Right lobe of liver (tissue), 6 donors: ENCODE data around the gene ANXA3. TPM values are rescaled to one million over a fixed set of nuclear protein-coding genes. Genes with fewer than 3 reads are reported as not detected.
A peak's percentile ranks its signal among the peaks of the same experiment; 100 is the strongest.

Source experiments
- ATAC-seq, 4 donors: fragments of 200-7000 bp; cut with Tn5 transposase; one replicate each; pipeline ENCODE4 v1.9.1; 2020; ENCODE audit warnings: mild to moderate bottlenecking in 4 of 4, moderate library complexity in 4 of 4
- DNase-seq, 3 donors: peaks; one replicate each; pipeline ENCODE4 v3.0.0-alpha.2; 2020
- H3K27ac ChIP-seq, 3 donors: fragments of 200-600 bp; one replicate each; pipeline ENCODE4 v1.8.0; 2022
- H3K27me3 ChIP-seq, 2 donors: fragments of 200-600 bp; one replicate each; pipeline ENCODE4 v1.8.0; 2022
- H3K36me3 ChIP-seq, 4 donors: fragments of 200-600 bp; sonication (generic) in 1 of 4; one replicate each; pipeline versions ENCODE4 v1.5.1 to v1.8.0; 2017 to 2022; ENCODE audit warnings: control low read depth in 1 of 4
- H3K4me1 ChIP-seq, 4 donors: fragments of 200-600 bp; sonication (generic) in 1 of 4; one replicate each; pipeline versions ENCODE4 v1.5.1 to v1.8.0; 2017 to 2022; ENCODE audit warnings: control low read depth in 1 of 4
- H3K4me3 ChIP-seq, 3 donors: fragments of 200-600 bp; one replicate each; pipeline ENCODE4 v1.8.0; 2022
- H3K9me3 ChIP-seq, 4 donors: fragments of 200-600 bp; sonication (generic) in 1 of 4; one replicate each; pipeline versions ENCODE4 v1.5.1 to v1.8.0; 2017 to 2022; ENCODE audit warnings: control low read depth in 1 of 4
- POLR2A ChIP-seq: fragments of 450-650 bp; IDR thresholded peaks from one replicate; pipeline ENCODE4 v1.6.1; 2017; ENCODE audit warnings: antibody characterized with exemption, mild to moderate bottlenecking
- WGBS: methylation state at CpG from one replicate; pipeline ENCODE4 v1.1.6; 2018; ENCODE audit warnings: low coverage, low lambda C conversion rate; ENCODE audit not compliant: insufficient coverage; ENCODE audit errors: missing lambda C conversion rate; 5-methylcytosine and 5-hydroxymethylcytosine counted together
- intact Hi-C, 2 donors: fragments of 100-400 bp; cut with DNase I; formaldehyde crosslinking; loops; one replicate each; pipeline versions ENCODE4 v1.11.2 to v1.14.1; 2022
- total RNA-seq, 6 experiments: library from RNA; depleted of rRNA in 2 of 6; stranded (reverse); fragments of >200 nt in 2 of 6; fragmentation: NEBNext Ultra II Directional in 3 of 6; extraction: Animal tissue kit (Norgen Biotek cat#: 25700) in 3 of 6; gene quantifications; one replicate each; pipeline versions ENCODE4 v1.1.0 to v1.2.4, GENCODE V29; 2016 to 2023
- TF ChIP-seq, protein P1 (sequence below), 4 donors: fragments of 200-600 bp in 3 of 4; fragments of 450-650 bp in 1 of 4; IDR thresholded peaks; one replicate each; pipeline versions ENCODE4 v1.5.1 to v1.8.0; 2016 to 2022; ENCODE audit warnings: antibody characterized with exemption in 4 of 4, mild to moderate bottlenecking in 2 of 4
- donor health status: DM: no; HTN: yes; CAD: no.
- donor health status: DM: no; HTN: no; CAD: no.
- donor health status: DM: no; HTN: no; CAD: no.
- donor health status: DM: no; HTN: yes; CAD: no.
- donor health status: DM: no; HTN: yes; CAD: no.

Gene ANXA3
- total RNA-seq, 6 experiments from 2014 or later: 0.95 to 3.4 (median 2.0) TPM

DNA sequence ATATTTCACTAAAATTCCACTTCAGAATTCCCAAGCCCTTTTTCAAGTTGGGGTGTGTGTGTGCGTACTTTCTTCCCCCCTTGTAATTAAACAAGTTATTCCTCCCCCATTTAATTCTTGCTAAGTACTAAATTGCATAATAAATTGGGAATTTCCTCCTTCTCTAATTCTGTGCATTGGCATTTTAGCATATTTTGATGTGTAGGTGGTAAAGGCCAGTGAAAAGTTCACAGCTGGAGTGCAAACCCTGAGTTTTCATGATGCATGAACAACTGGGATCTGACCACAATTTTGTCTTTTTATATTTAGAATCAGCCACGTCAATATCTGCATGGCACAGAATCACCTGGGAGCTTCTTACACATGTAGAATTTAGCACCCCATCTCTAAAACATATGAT, 18.5 kb downstream of the ANXA3 start:
- Histone ChIP-seq H3K4me3 (no peak overlapping the region), H3K4me1 (no peaks in the 10 kb centered on the region), H3K9me3 (no peaks in the 10 kb centered on the region), H3K27ac (no peak overlapping the region), H3K27me3 (no peaks in the 10 kb centered on the region), H3K36me3 (no peaks in the 10 kb centered on the region)
- ATAC-seq (no peak), DNase-seq (no peak)
- 45% methylated on average over 2 of the region's 2 CpGs for WGBS
- TF ChIP-seq, protein P1, sequence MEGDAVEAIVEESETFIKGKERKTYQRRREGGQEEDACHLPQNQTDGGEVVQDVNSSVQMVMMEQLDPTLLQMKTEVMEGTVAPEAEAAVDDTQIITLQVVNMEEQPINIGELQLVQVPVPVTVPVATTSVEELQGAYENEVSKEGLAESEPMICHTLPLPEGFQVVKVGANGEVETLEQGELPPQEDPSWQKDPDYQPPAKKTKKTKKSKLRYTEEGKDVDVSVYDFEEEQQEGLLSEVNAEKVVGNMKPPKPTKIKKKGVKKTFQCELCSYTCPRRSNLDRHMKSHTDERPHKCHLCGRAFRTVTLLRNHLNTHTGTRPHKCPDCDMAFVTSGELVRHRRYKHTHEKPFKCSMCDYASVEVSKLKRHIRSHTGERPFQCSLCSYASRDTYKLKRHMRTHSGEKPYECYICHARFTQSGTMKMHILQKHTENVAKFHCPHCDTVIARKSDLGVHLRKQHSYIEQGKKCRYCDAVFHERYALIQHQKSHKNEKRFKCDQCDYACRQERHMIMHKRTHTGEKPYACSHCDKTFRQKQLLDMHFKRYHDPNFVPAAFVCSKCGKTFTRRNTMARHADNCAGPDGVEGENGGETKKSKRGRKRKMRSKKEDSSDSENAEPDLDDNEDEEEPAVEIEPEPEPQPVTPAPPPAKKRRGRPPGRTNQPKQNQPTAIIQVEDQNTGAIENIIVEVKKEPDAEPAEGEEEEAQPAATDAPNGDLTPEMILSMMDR (IDR thresholded peaks at IDR 0.05): no peak
- no peak for TF ChIP-seq POLR2A
- intact Hi-C loops: no loop called here

DNA sequence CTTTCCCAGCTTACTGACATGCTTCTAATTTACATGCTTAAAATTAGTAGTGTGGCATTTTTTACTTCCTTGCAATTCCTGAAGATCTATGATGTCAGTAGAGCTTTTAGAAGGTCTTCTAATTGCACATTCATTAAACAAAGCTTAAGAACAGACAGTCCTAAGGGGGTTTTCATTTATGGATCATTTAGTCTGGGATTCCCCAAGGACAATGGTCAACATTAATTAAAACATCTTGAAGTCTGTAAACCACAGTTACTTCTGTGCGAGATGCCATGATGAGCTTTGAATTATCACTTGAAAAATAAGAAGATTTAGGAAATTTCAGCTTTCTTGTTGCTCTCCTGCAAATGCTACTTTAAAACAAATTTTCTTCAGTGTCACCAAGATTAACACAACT, 20.2 kb downstream of the ANXA3 start:
- intact Hi-C loops: no loop called here
- H3K4me1 ChIP-seq: no peaks in the 10 kb centered on the region
- ATAC-seq (no peak), DNase-seq (no peak)
- no peaks in the 10 kb centered on the region for H3K9me3 ChIP-seq
- TF ChIP-seq, protein P1 (IDR thresholded peaks at IDR 0.05): no peak
- TF ChIP-seq POLR2A: no peak
- no peaks in the 10 kb centered on the region for H3K27me3 ChIP-seq
- H3K4me3 ChIP-seq: no peak overlapping the region
- H3K36me3 ChIP-seq: no peaks in the 10 kb centered on the region
- 92% methylated on average over 1 of the region's 1 CpG for WGBS
- no peak overlapping the region for H3K27ac ChIP-seq

DNA sequence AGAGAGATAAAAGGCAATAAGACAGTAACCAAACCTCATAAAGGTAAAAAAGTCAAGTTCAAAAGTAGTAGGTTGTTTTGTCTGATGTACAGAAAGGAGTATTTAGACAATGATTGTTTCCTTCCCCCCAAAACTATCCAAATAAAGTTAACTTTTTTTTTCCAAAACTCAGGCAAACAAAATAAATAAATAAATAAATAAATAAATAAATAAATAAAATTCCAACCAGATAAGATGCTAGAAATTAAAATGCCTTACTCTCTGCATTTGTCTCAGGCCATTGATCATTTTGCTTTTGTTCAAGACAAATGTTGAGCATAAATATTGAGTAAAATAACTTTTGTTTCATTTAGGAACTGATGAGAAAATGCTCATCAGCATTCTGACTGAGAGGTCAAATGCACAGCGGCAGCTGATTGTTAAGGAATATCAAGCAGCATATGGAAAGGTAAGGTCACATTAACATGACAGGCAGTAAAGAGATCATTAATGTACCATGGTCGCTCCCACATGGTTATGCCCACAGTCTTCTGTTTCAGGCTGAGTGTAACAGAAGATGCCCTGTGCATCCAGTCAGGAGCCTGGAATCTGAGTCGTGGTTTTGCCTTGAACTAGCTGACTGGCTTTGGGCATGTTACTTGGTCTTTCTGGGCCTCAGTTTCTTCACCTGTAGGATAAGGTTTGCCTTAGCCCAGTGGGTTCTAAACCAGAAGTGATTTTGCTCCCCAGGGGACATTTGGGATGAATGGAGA, 27.3 kb downstream of the ANXA3 start:
- H3K36me3 ChIP-seq: no peaks in the 10 kb centered on the region
- H3K4me3 ChIP-seq: no peak overlapping the region
- H3K27me3 ChIP-seq: no peaks in the 10 kb centered on the region
- no peak overlapping the region for H3K27ac ChIP-seq
- no peak for DNase-seq
- no peak for TF ChIP-seq POLR2A
- TF ChIP-seq, protein P1 (IDR thresholded peaks at IDR 0.05): no peak
- WGBS: 78% methylated on average over 3 of the region's 3 CpGs
- no peaks in the 10 kb centered on the region for H3K4me1 ChIP-seq
- no peaks in the 10 kb centered on the region for H3K9me3 ChIP-seq
- ATAC-seq: no peak
- intact Hi-C loops: no loop called here

DNA sequence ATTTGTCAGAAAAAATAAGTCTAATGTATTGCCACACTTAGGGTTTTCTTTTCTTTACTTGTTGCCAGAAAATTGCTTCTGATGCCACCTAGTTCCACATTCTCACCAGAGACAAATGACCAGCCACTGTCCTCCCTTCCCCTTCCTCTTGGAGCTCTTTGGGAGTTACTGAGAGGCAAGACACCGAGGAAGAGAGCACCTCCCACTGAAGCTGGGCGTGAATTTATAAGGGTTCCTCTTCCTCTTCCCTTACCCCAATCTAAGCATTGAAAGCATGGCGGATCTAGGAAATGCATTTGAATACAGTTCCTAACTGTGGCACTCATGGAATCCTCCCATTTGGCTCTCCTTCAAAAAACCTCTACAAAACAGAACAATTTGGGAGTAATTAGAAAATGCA, 30.0 kb downstream of the ANXA3 start:
- Histone ChIP-seq H3K36me3 (no peaks in the 10 kb centered on the region), H3K27me3 (no peaks in the 10 kb centered on the region), H3K4me1 (no peaks in the 10 kb centered on the region), H3K27ac (no peak overlapping the region), H3K4me3 (no peak overlapping the region), H3K9me3 (no peaks in the 10 kb centered on the region)
- WGBS: 58% methylated on average over 3 of the region's 3 CpGs
- DNase-seq (no peak), ATAC-seq (peak; percentile 66 to 76 (median 67))
- TF ChIP-seq, protein P1 (IDR thresholded peaks at IDR 0.05): no peak
- no peak for TF ChIP-seq POLR2A
- intact Hi-C loops: no loop called here
